Measurements from ENCODE around the gene AVEN. TPM values are rescaled to one million over a fixed set of nuclear protein-coding genes. Genes with fewer than 3 reads are reported as not detected.

The AVEN gene
- total and polyA plus RNA-seq, 2 of the 8 experiments (the other 6 are each of a cell fraction or from before 2014, with no cell fraction given), result 5.5 to 17.0 TPM

GRCh38 chr15:33874156-33874555 lies 164.8 kb downstream of the AVEN start:
- H3K9ac ChIP-seq (replicated peaks in 1 of 4; ENCODE audit: extremely low read depth in 1 of 4, low read depth in 3 of 4, low read length in 3 of 4), result no peak overlapping the region
- TF ChIP-seq SUZ12 (IDR thresholded peaks at IDR 0.05; ENCODE audit: low read length) (no peak), KDM5A (IDR thresholded peaks at IDR 0.05; ENCODE audit: low read length) (no peak), SRF (IDR thresholded peaks at IDR 0.05; ENCODE audit: low read depth, low read length) (no peak), GTF2F1 (IDR thresholded peaks at IDR 0.05; ENCODE audit: borderline replicate concordance, low read depth, low read length) (no peak), SIN3A (conservative IDR thresholded peaks at IDR 0.05 in 1 of 2, IDR thresholded peaks at IDR 0.05 in 1 of 2; ENCODE audit: low read depth in 1 of 2, low read length in 2 of 2) (no peak)
- CTCF ChIA-PET (ENCODE audit: partially characterized antibody), result interaction anchor here (0.6 to 1.6 kb wide), 4 partner anchors 11 to 1510 kb away, joined by 3 read pairs; no protein-coding TSS in a partner anchor

More at GRCh38 chr15:33874156-33874555, 164.8 kb downstream of the AVEN start:
- Histone ChIP-seq H3K18ac (ENCODE audit: extremely low read depth, low read length) (no peak overlapping the region), H3K27me3 (replicated peaks in 1 of 4; ENCODE audit: control insufficient read depth in 3 of 4, extremely low read depth in 1 of 4, insufficient read depth in 3 of 4, low read length in 3 of 4) (no peaks in the 10 kb centered on the region), H2BK12ac (ENCODE audit: low read depth, low read length) (no peak overlapping the region), H4K20me1 (replicated peaks in 1 of 2; ENCODE audit: control insufficient read depth in 1 of 2, insufficient read depth in 2 of 2, low read length in 2 of 2) (no peaks in the 10 kb centered on the region), H3K4me1 (replicated peaks in 1 of 4; ENCODE audit: control insufficient read depth in 3 of 4, insufficient read depth in 4 of 4, low read length in 3 of 4) (peaks cover 0 to 6% (median 5%) of the 10 kb centered on the region in 4 experiments; a peak in 4 of 7 replicates), H4K8ac (ENCODE audit: extremely low read depth, insufficient read depth, low read length) (no peak overlapping the region), H2BK20ac (ENCODE audit: low read length) (no peak overlapping the region), H4K5ac (ENCODE audit: insufficient read length, low read depth, low read length) (no peak overlapping the region), H4K91ac (replicated peaks; ENCODE audit: insufficient read length, low read length) (no peak overlapping the region), H3K36me3 (ENCODE audit: control insufficient read depth in 2 of 4, insufficient read depth in 4 of 4, low read length in 3 of 4) (no peaks in the 10 kb centered on the region), H2BK5ac (ENCODE audit: low read depth, low read length) (no peak overlapping the region), H3K23ac (ENCODE audit: insufficient read length) (no peak overlapping the region), H2AK5ac (ENCODE audit: low read depth, low read length) (no peak overlapping the region), H3K27ac (ENCODE audit: low read depth, low read length) (no peak overlapping the region), H3K14ac (ENCODE audit: insufficient read length) (no peak overlapping the region), H3K79me1 (ENCODE audit: low read depth, low read length) (no peaks in the 10 kb centered on the region), H3K23me2 (ENCODE audit: low read depth, low read length) (no peaks in the 10 kb centered on the region), H3K4me3 (ENCODE audit: extremely low read depth in 1 of 4, insufficient read depth in 2 of 4, low read depth in 3 of 4, low read length in 4 of 4) (no peak overlapping the region), H3K56ac (replicated peaks; ENCODE audit: insufficient read length, low read depth, low read length) (no peak overlapping the region), H2BK15ac (ENCODE audit: low read length) (no peak overlapping the region), H3K79me2 (ENCODE audit: control insufficient read depth in 1 of 2, insufficient read depth in 2 of 2, low read length in 2 of 2) (no peaks in the 10 kb centered on the region), H3K9me3 (ENCODE audit: insufficient read depth in 2 of 2, low read depth in 1 of 2, low read length in 1 of 2) (no peaks in the 10 kb centered on the region), H2AFZ (ENCODE audit: low read length) (no peak overlapping the region), H3K4ac (replicated peaks; ENCODE audit: insufficient read length, low read depth, low read length) (no peak overlapping the region), H3K4me2 (ENCODE audit: insufficient read depth in 1 of 2, low read depth in 2 of 2, low read length in 2 of 2) (no peak overlapping the region), H2BK120ac (replicated peaks; ENCODE audit: low read depth, low read length) (no peak overlapping the region)
- WGBS, 2 experiments (ENCODE audit: extremely low coverage in 1 of 2, insufficient coverage in 1 of 2, insufficient read length in 1 of 2, insufficient replicate concordance in 2 of 2, low coverage in 1 of 2, low lambda C conversion rate in 2 of 2, missing lambda C conversion rate in 1 of 2), result 84% methylated on average over 2 of the region's 2 CpGs; no CpG with 5 or more reads in 1 of the 2 experiments
- POLR2A ChIA-PET (ENCODE audit: partially characterized antibody), result no interaction called here
- DNase-seq (ENCODE audit: low read depth in 1 of 2, low spot score in 2 of 2) (no peak), FAIRE-seq (no peak)

Data from H1 (cell line).